GM19372 (cell line): ENCODE data around the gene MARS2.
"Not testable (repeated sequence)": the region's sequence is repeated elsewhere in the genome, so short reads cannot be mapped to it uniquely, and the experiment has no call there.

Experiments used
- ATAC-seq: cut with Tn5 transposase; IDR thresholded peaks from one replicate; pipeline ENCODE4 v1.9.1; 2021; ENCODE audit warnings: mild to moderate bottlenecking, low read depth, moderate library complexity; ENCODE audit not compliant: unreplicated experiment

The MARS2 gene

DNA sequence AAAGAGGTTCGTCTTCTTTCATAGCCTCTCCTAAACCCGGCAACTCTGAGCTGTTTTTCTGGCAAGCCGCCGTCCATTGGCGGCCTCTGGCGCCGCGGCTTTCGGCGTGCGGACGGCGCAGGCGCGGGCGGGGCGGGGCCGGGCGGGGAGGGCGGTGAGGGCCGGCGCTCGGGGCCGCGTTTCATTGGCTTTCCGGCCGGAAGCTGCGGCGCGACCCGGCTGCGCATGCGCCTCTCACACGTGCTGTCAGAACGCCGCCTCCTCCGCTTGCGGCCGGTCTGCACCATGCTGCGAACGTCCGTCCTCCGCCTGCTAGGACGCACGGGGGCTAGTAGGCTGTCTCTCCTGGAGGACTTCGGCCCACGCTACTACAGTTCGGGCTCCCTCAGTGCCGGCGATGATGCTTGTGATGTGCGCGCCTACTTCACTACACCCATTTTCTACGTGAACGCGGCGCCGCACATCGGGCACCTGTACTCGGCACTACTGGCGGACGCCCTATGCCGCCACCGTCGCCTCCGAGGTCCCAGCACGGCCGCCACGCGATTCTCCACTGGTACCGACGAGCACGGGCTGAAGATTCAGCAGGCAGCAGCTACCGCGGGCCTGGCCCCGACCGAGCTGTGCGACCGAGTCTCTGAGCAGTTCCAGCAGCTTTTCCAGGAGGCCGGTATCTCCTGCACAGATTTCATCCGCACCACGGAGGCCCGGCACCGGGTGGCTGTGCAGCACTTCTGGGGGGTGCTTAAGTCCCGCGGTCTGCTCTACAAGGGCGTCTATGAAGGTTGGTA is at the start of gene MARS2:
Gene MARS2, plus strand, starts transcription at position 249 of the 791 bp plus-strand sequence. Its CDS starts 37 bp downstream, at position 286.
- peak; percentile 81 for ATAC-seq

DNA sequence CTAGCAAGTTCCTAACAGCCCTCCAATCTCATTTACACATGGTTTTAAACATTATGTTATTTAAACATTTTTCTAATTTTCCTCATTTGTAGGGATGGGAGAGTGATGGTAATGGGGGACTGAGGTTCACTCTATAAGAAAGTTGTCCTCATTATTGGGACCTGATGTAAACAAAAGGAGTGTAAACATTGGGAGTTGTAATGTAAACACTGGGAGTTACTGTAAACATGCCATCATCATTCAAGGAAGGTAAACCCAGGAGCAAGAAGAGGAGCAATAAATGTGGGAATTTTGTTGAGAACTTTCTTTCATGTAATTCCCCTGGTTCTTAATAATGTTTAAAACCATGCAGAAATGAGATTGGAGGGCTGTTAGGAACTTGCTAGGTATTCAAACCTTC is 47.6 kb upstream of the MARS2 start:
- ATAC-seq: no peak

DNA sequence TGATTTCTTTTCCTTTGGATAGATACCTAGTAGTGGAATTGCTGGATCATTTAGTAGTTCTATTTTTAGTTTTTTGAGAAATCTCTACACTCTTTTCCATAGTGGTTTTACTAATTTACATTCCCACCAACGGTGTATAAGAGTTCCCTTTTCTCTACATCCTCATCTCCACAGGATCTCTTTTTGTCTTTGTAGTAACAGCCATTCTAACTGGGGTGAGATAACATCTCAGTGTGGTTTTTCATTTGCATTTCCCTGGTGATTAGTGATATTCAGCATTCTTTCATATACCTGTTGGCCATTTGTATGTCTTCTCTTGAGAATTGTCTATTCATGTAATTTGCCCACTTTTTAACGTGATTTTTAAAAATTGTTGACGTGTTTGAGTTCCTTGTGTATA is 43.5 kb upstream of the MARS2 start:
- ATAC-seq: no peak

DNA sequence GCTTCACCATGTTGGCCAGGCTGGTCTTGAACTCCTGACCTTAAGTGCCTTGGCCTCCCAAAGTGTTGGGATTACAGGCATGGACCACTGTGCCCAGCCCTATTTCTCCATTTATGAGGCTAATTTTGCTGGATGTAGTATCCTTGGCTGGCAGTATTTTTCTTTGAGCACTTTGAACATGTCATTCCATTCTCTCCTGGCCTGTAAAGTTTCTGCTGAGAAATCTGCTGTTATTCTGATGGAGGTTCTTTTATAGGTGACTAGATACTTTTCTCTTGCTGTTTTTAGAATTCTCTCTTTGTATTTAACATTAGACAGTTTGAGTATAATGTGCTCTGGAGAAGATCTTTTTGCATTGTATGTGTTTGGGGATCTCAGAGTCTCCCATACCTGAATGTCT is 38.9 kb upstream of the MARS2 start:
- ATAC-seq: no peak

DNA sequence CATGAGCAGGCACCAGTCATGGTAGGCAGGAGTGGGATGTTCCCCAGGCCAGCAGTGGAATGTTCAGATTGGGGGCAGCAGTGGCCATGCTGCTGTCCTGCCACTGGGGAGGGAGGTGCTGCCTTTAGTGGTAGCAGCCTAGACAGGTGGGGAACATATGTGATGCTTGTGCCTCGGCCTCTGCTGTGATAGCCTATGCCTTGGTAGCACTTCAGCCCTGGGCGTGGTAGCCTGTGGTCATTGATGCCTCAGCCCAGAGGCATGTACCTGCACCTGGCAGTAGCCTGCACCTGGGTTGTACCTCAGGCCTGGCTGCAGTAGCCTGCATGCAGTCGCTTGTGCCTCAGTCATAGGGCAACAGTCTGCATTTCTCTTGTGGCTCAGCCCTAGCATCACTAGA is 36.9 kb upstream of the MARS2 start:
- no peak for ATAC-seq

DNA sequence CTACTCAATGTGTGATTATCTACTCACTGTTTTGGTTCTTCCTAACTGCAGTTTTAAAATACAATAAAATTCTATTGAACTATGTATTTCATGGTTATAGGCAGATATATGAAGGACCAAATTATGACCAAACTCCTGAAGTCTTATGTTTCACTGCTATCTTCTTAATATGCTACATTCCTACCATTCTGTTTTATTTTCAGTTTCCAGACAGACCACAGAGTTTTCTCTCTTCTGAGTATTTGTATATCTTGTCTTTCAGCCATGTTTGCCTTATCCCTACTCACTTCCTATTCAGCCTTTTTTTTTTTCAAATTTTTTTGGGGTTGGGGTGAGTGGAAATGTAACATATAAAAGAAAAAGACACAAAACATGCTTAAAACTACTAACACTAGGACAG is 36.1 kb upstream of the MARS2 start:
- no peak for ATAC-seq

DNA sequence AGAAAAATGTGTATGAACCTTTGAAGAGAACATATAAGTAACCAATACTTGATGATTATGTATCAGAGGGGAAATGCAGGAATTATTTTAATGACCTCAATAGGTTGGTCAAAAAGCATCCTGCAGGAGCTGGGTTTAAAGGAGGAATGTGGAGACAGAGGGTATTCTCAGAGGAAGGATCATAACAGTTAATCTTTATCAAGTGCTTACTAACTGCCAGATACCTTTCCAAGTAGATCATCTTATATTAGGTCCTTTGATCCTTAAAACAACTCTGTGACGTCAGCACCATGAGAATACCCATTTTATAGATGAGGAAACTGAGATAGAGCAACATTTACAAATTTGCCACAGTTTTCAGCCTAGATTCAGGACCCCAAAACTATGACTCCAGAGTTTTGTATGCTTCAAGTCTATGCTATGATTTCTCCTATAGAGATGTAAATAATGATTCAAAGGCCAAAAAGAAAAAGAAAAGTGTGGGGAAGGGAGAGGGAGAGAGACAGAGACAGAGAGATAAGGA is 32.7 kb upstream of the MARS2 start:
- ATAC-seq: no peak

DNA sequence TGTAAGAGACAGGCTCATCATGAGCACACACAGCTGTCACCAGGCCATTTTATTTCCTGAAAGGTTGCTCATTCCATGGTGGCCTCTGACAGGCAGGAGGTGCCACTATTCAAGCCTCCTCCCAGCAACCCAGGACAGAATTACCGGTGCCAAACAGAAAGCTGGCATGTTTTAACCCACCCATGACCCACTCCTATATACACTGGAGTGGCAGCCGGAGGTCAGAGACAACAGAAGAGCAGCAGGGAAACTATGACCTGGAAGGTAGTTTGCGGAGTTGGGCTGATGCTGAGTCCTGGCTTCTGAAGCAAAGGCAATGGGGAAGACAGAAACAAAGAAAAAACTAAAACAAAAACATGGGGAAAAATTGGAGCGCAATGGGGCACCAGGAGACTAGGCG is 32.1 kb upstream of the MARS2 start:
- ATAC-seq: no peak

DNA sequence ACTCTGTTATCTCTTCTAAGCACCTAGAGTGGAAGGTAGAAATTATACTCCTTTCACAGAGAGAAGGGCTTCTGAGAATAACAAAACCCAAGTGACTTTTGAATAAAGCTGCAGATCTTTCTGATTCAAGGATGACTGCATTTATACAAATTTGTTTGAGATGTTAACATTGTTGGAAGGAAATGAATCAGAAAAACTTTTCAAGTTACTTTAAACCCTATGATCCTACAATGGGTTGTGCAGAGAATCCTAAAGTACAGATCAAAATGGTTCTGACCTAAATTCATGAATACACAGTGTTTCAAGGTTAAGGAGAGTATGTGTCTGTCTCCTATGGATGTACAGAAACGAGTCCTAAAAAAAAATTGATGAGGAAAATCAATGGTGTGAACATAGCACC is 31.6 kb upstream of the MARS2 start:
- no peak for ATAC-seq

DNA sequence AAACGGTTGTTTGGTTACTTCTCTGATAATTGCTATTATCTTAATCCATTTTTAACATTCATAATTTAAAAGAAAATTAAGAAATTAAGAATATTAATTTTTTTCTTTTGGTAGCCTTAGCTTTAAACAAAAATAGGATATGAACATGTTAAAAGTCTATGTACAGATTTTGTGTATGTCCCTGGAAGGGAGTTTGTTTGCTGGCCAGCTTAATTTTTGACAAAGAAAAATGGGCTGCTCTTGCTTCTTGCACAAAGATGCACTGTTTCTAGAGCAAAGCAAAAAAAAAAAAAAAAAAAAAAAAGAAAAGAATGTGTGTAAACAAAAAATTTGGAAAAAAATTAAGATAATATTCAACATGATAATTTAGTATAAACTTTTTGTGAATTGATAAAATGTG is 31.1 kb upstream of the MARS2 start:
- ATAC-seq: no peak

DNA sequence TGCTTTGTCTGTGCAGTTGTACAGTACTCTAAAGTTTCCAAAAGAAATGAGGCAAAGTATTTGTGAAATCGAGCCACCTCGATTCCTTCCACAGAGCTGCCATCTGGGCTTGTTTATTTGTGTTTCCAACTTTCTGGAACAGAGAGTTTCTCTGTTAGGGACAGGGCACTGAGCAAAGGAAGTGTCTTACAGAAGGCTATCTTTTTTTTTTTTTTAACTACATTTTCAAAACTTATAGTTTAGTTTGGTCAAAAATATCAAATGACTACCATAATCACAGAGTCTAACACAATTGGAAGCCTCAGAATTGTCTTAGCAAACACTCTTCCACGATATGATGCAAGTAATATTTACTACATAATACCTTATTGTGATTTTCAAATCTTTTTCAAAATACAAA is 30.6 kb upstream of the MARS2 start:
- no peak for ATAC-seq

DNA sequence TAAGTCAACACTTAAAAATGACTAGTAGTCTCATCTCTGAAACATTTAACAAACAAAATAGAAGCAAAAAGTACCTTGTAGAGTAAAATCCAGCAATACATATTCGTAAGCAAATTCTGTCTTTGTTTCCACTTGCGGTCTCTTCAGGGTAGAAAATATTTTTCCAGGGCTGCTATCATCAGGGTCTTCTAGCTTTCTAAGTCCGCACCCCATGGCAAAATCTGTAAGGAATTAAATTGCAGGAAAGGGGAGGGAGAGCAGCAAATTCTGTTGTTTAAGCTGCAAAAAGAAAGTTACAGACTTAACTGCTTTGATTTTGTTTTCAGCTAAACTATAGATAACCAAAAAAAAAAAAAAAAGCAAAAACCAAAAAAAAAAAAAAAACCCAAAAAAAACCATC is 29.9 kb upstream of the MARS2 start, which contains the start of gene RFTN2:
Gene RFTN2, minus strand, starts transcription at position 342 of the 400 bp plus-strand sequence. Its CDS starts 129 bp downstream, at position 213.
- ATAC-seq: no peak

DNA sequence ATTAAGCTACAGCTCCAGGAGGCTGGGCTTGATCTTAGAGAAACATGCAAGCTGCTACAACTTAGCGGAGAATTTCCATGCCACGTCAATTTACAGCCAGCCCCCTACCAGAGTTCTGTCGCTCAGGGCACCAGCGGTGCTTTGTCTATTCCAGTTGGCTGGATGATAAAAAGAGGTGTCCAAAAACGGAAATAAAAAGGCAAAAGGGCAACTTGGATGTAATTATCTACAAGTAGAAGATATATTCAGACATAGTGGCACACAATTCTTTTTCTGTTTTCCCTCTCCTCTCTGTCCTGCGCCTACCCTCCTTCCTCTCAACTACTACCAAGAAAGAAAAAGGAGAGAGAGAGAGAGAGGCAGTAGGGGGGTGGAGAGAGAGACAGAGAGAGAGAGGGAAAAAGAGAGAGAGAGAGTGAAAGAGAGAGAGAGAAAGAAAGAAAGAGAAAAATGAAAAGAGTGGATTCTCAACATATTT is 29.4 kb upstream of the MARS2 start:
- ATAC-seq: no peak

DNA sequence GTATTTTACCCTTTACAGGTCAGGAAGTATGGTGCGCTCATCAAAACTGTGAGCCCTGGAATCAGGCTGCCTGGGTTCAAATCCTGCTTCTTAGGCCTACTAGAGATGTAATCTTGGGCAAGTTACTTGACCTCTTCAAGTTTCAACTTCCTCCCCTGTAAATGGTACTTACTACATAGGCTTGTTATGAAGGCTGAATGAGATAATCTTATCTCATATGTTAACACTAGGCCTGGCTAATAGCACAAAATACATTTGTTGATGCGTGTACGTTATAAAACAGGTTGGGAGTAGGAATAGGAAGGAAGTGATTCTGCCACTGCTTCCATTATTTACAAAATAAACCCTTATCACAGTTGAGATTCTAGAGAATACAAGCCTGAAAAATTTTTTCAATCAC is 28.1 kb upstream of the MARS2 start:
- ATAC-seq: no peak

DNA sequence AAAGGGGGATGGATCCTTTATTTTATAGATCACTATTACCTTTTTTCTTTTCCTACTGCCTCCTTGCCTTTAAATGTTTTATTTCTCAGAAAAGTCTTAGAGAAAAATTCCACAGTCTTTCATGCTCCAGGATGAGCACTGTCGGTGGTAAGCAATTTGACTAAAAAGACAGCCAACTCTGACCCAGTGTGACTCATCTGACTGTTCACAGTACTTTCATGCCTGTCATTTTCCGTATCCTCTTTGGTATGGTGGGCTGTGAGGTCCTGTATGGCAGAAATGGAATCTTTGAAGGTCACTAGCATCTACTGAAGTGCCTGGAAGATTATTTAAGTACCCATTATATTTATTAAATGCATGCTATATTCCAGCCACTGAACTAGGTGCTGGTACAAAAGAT is 27.7 kb upstream of the MARS2 start:
- ATAC-seq: no peak

DNA sequence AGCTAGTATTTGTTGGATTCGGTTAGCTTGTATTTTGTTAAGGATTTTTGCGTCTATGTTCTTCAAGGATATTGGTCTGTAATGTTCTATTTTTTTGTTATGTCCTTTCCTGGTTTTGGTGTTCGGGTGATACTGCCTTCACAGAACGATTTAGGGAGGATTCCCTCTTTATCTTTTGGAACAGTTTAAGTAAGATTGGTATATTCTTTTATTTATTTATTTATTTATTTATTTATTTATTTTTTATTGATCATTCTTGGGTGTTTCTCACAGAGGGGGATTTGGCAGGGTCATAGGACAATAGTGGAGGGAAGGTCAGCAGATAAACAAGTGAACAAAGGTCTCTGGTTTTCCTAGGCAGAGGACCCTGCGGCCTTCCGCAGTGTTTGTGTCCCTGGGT is 10.0 kb upstream of the MARS2 start:
- ATAC-seq: not testable (repeated sequence)

DNA sequence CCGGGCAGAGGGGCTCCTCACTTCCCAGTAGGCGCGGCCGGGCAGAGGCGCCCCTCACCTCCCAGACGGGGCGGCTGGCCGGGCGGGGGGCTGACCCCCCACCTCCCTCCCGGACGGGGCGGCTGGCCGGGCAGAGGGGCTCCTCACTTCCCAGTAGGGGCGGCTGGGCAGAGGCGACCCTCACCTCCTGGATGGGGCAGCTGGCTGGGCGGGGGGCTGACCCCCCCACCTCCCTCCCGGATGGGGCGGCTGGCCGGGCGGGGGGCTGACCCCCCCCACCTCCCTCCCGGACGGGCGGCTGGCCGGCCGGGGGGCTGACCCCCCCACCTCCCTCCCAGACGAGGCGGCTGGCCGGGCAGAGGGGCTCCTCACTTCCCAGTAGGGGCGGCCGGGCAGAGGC is 9.2 kb upstream of the MARS2 start:
- ATAC-seq: not testable (repeated sequence)

DNA sequence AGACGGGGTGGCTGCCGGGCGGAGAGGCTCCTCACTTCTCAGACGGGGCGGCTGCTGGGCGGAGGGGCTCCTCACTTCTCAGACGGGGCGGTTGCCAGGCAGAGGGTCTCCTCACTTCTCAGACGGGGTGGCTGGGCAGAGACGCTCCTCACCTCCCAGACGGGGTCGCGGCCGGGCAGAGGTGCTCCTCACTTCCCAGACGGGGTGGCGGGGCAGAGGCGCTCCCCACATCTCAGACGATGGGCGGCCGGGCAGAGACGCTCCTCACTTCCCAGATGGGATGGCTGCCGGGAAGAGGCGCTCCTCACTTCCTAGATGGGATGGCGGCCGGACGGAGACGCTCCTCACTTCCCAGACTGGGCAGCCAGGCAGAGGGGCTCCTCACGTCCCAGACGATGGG is 8.6 kb upstream of the MARS2 start:
- not testable (repeated sequence) for ATAC-seq

DNA sequence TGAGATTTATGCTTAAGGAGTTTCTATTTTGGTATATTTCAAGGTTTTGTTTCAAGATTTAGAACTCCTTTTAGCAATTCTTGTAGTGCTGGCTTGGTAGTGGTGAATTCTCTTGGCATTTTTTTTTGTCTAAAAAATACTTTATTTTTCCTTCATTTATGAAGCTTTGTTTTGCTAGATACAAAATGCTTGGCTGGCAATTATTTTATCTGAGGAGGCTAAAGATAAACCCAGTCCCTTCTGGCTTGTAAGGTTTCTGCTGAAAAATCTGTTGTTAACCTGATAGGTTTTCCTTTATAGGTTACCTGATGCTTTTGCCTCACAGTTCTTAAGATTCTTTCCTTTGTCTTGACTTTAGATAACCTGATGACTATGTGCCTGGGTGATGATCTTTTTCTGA is 5.4 kb upstream of the MARS2 start:
- not testable (repeated sequence) for ATAC-seq

DNA sequence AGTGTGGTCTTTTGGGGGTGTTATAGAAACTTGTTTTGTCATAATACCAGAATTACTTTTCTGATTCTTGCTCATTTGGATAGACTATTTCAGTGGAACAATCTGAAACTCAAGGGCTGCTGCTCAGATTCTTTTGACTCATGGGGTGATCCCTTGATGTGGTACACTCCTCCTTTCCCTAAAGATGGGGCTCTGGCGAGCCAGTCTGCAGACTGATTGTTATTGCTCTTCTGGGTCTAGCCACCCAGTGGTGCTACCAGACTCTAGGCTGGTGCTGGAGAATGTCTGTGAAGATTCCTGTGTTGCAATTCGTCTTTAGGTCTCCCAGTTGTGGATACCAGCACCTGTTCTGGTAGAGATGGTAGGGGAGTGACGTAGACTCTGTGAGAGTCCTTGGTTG is 4.2 kb upstream of the MARS2 start:
- ATAC-seq: no peak

DNA sequence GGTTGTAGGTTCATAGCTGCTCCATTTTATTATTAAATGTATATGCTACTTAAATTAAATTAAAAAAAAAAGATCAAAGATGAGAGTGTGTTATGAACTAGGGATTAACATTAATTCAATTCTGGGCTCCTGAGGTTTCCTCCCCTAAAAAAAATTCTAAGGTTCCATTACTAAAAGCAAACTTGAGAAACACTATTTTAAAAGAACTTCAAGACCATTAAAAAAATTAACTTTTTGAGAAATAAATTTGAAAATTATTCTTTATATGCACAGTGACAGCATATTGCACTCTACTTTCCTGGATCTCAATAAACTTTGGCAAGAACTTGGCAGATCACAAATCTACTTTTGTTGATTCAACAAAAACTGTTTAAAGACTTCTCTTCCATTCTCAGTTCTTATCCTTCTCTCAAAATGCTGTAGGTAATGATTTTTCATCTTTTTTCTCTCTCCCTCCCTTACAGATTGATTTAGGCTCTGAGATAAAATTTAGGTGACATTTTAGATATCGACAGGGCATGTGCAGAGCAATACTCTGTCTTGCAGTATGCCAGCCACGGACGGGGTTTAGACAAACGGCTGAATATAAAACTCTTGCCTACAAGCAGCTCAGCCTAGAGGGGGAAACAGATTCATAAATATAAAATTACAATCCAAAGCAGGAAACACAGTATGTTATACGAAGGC is 592 bp upstream of the MARS2 start:
- ATAC-seq: peak; percentile 30
